Thoracic aorta (tissue), 2 donors: Measurements from ENCODE around the gene TAS2R40. TPM values are rescaled to one million over a fixed set of nuclear protein-coding genes. Genes with fewer than 3 reads are reported as not detected.

Experiments used
- ATAC-seq: fragments of 150-250 bp; one replicate; pipeline ENCODE4 v1.8.0; 2017; ENCODE audit warnings: low read depth; ENCODE audit not compliant: insufficient number of reproducible peaks, low FRiP score
- DNase-seq: peaks from one replicate; pipeline ENCODE4 v3.0.0-alpha.2; 2020; ENCODE audit warnings: low spot score
- H3K27ac ChIP-seq, 2 donors: fragments of 200-600 bp; sonication (generic); 1 replicate in 1 of 2; 2 replicates in 1 of 2; pipeline ENCODE4 v1.5.1; 2016; ENCODE audit warnings: mild to moderate bottlenecking in 2 of 2, moderate library complexity in 2 of 2
- H3K27me3 ChIP-seq: fragments of 200-600 bp; sonication (generic); replicated peaks from 2 replicates; pipeline ENCODE4 v1.6.0; 2016; ENCODE audit warnings: mild to moderate bottlenecking; ENCODE audit not compliant: insufficient read depth
- H3K36me3 ChIP-seq: fragments of 200-600 bp; sonication (generic); one replicate; pipeline ENCODE4 v1.5.1; 2016
- H3K4me1 ChIP-seq, 2 donors: fragments of 200-600 bp; sonication (generic); 1 replicate in 1 of 2; 2 replicates in 1 of 2; pipeline versions ENCODE4 v1.5.1 to v1.6.0; 2016; ENCODE audit warnings: low read depth in 2 of 2, mild to moderate bottlenecking in 1 of 2; ENCODE audit not compliant: control insufficient read depth in 1 of 2
- H3K4me3 ChIP-seq: fragments of 200-600 bp; sonication (generic); 2 replicates; pipeline ENCODE4 v1.5.1; 2016; ENCODE audit warnings: mild to moderate bottlenecking
- H3K9me3 ChIP-seq: fragments of 200-600 bp; sonication (generic); 2 replicates; pipeline ENCODE4 v1.5.1; 2016
- total RNA-seq, 2 donors: library from RNA; depleted of rRNA; stranded (reverse); fragments of >200 nt; gene quantifications; one replicate each; pipeline versions ENCODE4 v1.1.0 to v1.2.3, GENCODE V29; 2016
- TF ChIP-seq, protein P1 (sequence below): fragments of 200-600 bp; sonication (generic); IDR thresholded peaks from one replicate; pipeline ENCODE4 v1.5.1; 2019; ENCODE audit warnings: antibody characterized with exemption

The TAS2R40 gene
- total RNA-seq, 2 donors from 2014 or later = not detected

DNA sequence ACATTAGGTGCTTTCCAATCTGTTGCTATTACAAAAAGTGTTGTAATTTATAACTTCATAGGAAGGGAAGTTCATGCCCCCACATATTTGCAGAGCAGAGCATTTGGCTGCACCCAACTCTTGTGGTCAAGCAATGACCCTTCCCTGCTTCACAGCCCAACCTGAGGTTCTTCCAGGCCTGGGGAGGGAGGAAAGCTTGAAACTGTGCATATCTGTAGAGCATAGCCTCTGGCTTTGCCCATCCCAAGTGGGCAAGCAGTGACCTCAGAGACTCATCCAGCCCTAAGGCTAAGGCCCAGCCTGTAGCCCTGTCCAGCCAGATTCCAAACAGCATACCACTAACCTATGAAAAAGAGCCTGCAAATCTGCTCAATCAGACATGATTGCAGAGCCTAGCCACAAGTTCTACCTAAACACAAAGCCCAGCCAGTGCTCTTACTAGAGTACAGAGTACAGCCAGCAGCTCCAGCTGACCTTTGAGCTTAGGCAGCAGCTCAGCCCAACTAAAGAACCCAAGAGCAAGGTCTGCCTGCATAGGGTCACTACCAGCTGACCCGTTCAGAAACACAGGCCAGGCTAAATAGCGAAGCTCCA lies 27.0 kb downstream of the TAS2R40 start:
- Histone ChIP-seq H3K27me3 (no peaks in the 10 kb centered on the region), H3K9me3 (no peaks in the 10 kb centered on the region), H3K27ac (no peak overlapping the region), H3K4me1 (no peaks in the 10 kb centered on the region), H3K4me3 (no peak overlapping the region), H3K36me3 (no peaks in the 10 kb centered on the region)
- no peak for DNase-seq
- ATAC-seq = no peak
- TF ChIP-seq, protein P1, sequence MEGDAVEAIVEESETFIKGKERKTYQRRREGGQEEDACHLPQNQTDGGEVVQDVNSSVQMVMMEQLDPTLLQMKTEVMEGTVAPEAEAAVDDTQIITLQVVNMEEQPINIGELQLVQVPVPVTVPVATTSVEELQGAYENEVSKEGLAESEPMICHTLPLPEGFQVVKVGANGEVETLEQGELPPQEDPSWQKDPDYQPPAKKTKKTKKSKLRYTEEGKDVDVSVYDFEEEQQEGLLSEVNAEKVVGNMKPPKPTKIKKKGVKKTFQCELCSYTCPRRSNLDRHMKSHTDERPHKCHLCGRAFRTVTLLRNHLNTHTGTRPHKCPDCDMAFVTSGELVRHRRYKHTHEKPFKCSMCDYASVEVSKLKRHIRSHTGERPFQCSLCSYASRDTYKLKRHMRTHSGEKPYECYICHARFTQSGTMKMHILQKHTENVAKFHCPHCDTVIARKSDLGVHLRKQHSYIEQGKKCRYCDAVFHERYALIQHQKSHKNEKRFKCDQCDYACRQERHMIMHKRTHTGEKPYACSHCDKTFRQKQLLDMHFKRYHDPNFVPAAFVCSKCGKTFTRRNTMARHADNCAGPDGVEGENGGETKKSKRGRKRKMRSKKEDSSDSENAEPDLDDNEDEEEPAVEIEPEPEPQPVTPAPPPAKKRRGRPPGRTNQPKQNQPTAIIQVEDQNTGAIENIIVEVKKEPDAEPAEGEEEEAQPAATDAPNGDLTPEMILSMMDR = no peak

DNA sequence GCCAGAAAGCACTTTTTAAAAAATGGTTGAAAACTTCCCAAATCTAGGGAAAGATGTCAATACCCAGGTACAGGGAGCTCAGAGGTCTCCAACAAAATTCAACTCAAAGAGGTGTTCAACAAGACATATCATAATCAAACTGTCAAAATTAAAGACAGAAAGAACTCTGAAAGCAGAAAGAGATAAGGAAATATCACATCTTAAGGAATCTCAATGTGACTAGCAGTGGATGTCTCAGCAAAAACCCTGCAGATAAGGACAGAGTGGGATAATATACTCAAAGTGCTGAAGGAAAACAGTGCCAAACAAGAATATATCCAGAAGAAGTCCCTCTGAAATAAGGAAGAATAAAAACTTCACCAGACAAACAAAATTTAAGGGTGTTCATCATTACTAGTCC lies 28.4 kb downstream of the TAS2R40 start:
- Histone ChIP-seq H3K36me3 (no peaks in the 10 kb centered on the region), H3K4me3 (no peak overlapping the region), H3K27ac (no peak overlapping the region), H3K27me3 (no peaks in the 10 kb centered on the region), H3K9me3 (no peaks in the 10 kb centered on the region), H3K4me1 (no peaks in the 10 kb centered on the region)
- TF ChIP-seq, protein P1 = no peak
- ATAC-seq (no peak), DNase-seq (no peak)

DNA sequence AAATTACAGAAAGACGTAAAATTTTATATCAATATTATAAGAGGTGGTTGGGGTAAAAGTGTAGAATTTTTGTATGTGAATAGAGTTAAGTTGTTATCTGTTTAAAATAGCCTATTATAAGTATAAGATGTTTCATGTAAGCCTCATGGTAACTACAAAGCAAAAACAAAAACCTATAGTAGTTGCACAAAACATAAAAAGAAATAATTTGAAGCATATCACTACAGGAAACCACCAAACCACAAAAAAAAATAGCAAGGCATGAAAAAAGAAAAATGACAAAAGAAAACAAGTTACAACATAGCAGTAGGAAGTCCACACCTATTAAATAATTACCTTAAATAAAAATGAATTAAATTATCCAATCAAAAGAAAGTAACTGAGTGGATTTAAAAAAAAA lies 29.0 kb downstream of the TAS2R40 start:
- DNase-seq (no peak), ATAC-seq (no peak)
- H3K4me1 ChIP-seq = no peaks in the 10 kb centered on the region
- H3K36me3 ChIP-seq = no peaks in the 10 kb centered on the region
- H3K4me3 ChIP-seq = no peak overlapping the region
- TF ChIP-seq, protein P1 = no peak
- no peak overlapping the region for H3K27ac ChIP-seq
- no peaks in the 10 kb centered on the region for H3K27me3 ChIP-seq
- H3K9me3 ChIP-seq = no peaks in the 10 kb centered on the region

DNA sequence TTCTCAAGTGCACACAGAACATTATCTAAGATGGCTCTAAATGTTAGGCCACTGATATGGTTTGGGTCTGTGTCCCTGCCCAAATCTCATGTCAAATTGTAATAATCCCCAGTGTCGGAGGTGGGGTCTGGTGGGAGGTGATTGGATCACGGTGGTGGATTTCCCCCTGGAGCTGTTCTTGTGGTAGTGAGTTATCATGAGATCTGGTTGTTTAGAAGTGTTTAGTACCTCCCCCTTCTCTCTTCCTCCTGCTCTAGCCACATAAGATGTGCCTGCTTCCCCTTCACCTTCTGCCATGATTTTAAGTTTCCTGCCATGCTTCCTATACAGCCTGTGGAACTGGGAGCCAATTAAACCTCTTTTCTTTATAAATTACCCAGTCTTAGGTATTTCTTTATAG lies 30.2 kb downstream of the TAS2R40 start:
- no peak for ATAC-seq

DNA sequence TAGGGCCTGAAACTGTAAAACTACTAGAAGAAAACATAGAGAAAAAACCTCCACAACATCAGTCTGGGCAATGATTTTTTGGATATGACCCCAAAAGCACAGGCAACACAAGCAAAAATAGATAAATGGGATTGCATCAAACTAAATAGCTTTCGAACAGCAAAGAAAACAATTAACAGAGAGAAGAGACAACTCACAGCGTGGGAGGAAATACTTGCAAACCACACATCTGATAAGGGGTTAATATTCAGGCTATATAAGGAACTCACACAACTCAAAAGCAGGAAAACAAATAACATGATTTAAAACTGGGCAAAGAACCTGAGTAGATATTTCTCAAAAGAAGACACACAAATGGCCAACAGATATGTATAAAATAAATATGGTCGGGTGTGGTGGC lies 33.7 kb downstream of the TAS2R40 start:
- H3K4me3 ChIP-seq = no peak overlapping the region
- H3K27me3 ChIP-seq = no peaks in the 10 kb centered on the region
- H3K9me3 ChIP-seq = no peaks in the 10 kb centered on the region
- H3K36me3 ChIP-seq = no peaks in the 10 kb centered on the region
- ATAC-seq = no peak
- TF ChIP-seq, protein P1 = no peak
- no peak for DNase-seq
- H3K27ac ChIP-seq = no peak overlapping the region
- no peaks in the 10 kb centered on the region for H3K4me1 ChIP-seq

More for the DNA sequence above, 30.2 kb downstream of the TAS2R40 start:
- TF ChIP-seq, protein P1 = no peak
- Histone ChIP-seq H3K27me3 (no peaks in the 10 kb centered on the region), H3K36me3 (no peaks in the 10 kb centered on the region), H3K9me3 (no peaks in the 10 kb centered on the region), H3K27ac (no peak overlapping the region), H3K4me1 (no peaks in the 10 kb centered on the region), H3K4me3 (no peak overlapping the region)
- no peak for DNase-seq
